ENCODE measurements around the gene THEMIS2.

The THEMIS2 gene

GRCh38 chr1:27886744-27887143, 14.4 kb downstream of the THEMIS2 start:
- DNase-seq, result no peak

DNA sequence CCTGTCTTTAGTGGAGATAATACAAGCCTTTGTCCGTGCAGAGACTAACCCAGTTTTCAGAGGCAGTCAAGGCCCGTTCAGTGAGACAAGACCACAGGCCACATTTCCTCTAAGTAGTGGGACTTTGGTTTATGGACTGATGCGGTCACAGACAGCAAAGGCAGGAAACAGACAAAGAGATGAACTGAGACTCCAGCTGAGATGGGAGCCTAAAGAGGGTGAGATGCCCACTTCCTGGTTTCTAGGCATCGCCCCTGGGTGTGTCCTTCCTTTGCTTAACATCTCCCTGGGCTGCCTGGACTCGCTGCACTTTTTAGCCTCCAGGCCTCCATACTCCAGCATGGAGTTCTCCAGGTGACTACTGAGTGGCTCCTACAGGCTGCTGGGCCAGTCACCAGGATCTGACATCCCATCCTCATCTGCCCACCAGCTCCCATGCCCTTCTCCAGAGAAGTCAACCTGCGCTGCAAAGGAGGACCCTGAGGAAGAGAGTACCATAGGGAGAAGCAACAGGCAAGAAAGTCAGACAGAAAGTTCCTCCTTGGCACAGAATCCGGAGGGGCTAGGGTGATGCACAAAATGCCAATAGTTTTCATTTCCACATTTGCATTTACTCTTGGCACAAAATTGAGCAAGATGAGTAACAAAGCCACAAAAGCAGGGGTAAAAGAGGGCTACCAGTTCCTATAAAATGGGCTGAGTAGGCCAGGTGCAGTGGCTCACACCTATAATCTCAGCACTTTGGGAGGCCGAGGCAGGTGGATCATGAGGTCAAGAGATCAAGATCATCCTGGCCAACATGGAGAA, 15.1 kb downstream of the THEMIS2 start:
- peak in 2 of 3 donors; percentile 38 to 65 for DNase-seq

DNA sequence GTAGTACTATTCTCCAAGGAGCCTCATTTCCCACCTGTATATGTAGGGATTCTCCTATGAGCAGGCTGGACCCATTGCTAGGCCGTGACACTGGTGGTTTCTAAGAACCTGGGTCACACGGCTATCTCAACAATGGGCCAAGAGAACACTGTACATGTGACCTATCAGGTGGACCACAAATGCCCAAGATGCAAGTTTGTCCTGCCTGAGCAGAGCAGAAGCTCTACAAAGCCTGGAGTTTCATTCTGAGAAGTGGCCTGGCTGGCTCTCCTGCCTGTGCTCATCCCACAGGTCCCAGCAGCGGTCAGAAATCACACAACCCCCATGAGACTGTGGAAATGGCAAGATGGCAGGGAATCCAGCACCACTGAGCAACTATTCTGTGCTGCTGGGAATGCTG, 17.2 kb downstream of the THEMIS2 start:
- DNase-seq, result no peak

- peak; percentile 82 to 94 (median 90) for DNase-seq
These were observed 19.0 kb downstream of the THEMIS2 start for GRCh38 chr1:27891196-27891889.

DNA sequence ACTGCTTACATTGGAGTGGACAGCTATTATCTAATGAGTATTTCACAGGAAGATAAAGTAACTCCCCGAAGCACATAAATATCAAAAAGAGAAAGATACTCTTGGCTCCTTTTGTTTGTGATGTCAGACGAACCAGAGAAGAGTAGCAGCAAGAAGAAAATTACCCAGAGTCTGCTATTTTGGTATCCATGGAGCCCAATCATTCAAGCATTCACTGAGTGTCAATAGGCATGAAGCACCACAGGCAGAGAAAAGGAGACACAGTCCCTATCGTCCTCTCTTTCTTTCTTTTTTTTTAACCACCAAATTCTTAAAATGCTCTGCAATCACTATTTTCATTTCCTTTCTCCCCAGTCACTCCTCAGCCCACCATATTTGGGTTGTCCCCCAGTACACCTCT, 22.2 kb downstream of the THEMIS2 start:
- no peak for DNase-seq

DNA sequence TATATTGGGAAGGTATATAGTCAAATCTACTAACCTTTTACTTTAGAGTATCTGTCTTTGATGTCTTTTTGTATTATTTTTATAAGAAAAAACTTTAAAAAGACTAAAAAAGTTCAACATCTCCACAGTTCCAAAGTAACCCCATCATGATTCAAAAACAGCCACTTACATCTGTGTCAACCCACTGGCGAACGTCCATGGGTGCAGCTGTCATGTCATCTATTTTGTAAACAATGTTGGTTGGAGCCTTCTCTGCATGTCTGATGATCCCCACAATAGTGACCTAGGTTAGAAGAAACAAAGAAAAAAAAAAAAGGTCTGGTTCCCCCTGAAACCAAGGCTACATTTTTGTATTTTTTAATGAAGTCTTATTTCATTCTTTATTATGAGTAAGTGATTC, 34.4 kb downstream of the THEMIS2 start:
- DNase-seq, result no peak

GRCh38 chr1:27912429-27912828, 40.1 kb downstream of the THEMIS2 start:
- DNase-seq, result no peak

GRCh38 chr1:27915082-27915575, 42.8 kb downstream of the THEMIS2 start:
- DNase-seq, result no peak

DNA sequence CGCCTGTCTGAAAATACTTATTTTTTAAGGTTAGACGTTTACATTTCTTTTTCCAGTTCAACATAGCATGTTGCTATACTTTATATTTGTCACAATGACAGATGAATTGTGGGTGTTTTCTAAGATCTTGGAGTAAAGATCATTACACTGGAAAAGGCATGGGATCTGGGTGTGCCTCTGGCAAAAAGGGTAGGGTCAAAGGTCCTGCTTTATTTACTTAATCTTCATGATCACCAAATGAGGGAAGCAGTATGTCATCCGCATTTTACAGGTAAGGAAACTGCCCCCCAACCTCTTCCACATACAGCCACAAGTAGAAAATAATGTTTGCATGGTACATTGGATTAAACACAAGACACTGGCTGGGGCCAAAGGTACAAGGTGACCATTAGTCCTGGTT, 49.9 kb downstream of the THEMIS2 start:
- no peak for DNase-seq

GRCh38 chr1:27928216-27928954, 56.0 kb downstream of the THEMIS2 start:
- DNase-seq, result peak in 1 of 3 donors; percentile 10

DNA sequence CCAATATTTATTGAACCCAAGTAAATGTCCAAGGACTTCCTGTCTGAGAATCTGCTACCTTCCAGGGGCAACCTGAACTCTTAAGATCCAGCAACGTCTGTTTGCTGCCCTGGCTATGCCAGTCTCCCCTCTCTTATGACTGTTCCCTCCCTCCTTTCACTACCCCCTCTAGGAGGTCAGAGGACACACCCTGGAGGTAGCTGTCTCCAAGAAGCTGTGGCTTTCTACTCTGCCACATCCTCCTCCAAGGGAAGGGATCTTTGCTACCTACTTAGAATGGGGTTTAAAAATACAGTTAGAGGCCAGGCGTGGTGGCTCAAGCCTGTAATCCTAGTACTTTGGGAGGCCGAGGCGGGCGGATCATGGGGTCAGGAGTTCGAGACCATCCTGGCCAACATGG, 58.8 kb downstream of the THEMIS2 start:
- DNase-seq, result no peak

- DNase-seq, result peak; percentile 55 to 70 (median 67)
These were observed 59.4 kb downstream of the THEMIS2 start for GRCh38 chr1:27931759-27932158.

DNA sequence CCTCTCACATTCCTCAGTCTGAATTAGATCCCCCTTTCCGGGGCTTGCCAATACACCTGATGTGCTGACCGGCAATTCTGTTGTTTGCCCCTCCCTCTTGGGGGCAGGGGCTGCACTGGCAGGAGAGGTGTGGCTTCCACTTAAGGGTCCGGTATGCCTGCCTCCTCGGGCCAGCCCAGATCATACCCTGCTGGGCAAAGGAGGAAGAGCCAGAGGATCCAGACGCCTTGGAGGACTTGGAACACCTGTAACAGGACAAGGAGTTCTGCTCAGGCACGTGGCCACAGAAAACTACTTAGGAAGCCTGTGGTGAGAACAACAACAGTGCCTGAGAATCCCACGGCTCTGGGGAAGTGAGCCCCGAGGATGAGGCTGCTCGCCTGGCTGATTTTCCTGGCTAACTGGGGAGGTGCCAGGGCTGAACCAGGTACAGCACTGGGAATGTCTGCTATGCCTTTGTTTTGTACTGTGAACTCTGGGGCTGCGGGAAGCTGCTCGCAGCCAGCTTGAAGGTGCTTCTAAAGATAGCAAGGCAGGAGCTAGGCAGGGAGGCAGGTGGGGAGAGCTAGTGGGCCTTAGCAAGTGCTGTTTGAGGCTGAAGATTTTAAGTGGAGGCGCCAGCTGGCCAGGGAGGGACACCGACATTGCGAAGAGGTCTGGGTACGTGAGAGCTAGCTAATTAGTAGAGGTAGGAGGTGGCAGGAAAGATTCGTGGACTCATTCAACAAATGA, 62.6 kb downstream of the THEMIS2 start, which contains the start of gene SMPDL3B:
TSS of gene SMPDL3B (plus strand) at position 183 of the 732 bp plus-strand sequence. CDS start at position 367, 184 bp downstream.
- peak in 2 of 3 donors; percentile 13 to 19 for DNase-seq

DNA sequence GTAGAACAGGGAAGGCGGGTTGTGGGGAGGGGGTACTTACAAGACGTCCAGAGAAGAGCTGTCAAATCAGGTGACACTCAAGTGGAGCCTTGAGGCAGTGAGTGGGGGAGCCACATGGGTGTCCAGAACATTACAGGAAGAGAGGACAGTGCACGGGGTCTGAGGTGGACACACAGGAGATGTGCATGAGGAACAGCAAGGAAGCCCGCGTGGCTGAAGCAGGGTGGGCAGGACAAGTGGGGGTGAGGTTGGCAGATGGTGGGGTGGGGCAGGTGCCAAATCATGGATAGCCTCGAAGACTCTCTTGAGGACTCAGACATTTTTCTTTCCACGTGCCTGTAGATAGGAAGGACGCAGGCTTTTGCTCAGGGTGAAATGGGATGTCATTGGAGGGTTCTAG, 63.4 kb downstream of the THEMIS2 start:
- no peak for DNase-seq

All from suppressor macrophage treated with lipopolysaccharide for 1 hour (primary cell).